Activated T-helper 1 cell treated with anti-CD3 and anti-CD28 coated beads, Interleukin-2, amount 50 U/mL, for 16 hours (primary cell): ENCODE results near the gene TRAF5.
"Not testable (repeated sequence)": the region's sequence is repeated elsewhere in the genome, so short reads cannot be mapped to it uniquely, and the experiment has no call there.

Experiments used
- DNase-seq, 2 donors: peaks; one replicate each; pipeline ENCODE4 v3.0.0-alpha.2; 2020; ENCODE audit warnings: low read depth in 1 of 2, low spot score in 1 of 2

TRAF5 gene

GRCh38 chr1:211377539-211378450, 51.2 kb downstream of the TRAF5 start:
- DNase-seq: no peak

- no peak for DNase-seq
Observed at GRCh38 chr1:211378844-211379243, 52.2 kb downstream of the TRAF5 start.

GRCh38 chr1:211379446-211379845, 52.8 kb downstream of the TRAF5 start:
- DNase-seq: no peak

- DNase-seq: no peak
Observed at GRCh38 chr1:211381481-211382181, 55.0 kb downstream of the TRAF5 start.

GRCh38 chr1:211382182-211382713, 55.6 kb downstream of the TRAF5 start:
- DNase-seq: no peak

GRCh38 chr1:211382714-211383480, 56.3 kb downstream of the TRAF5 start:
- peak; percentile 60 to 63 for DNase-seq

- no peak for DNase-seq
Observed at GRCh38 chr1:211384524-211384923, 57.9 kb downstream of the TRAF5 start.

GRCh38 chr1:211386921-211387320, 60.3 kb downstream of the TRAF5 start:
- DNase-seq: no peak

- not testable (repeated sequence) for DNase-seq
Observed at GRCh38 chr1:211390829-211391228, 64.2 kb downstream of the TRAF5 start.

GRCh38 chr1:211393203-211393602, 66.6 kb downstream of the TRAF5 start:
- DNase-seq: no peak

- DNase-seq: not testable (repeated sequence)
Observed at GRCh38 chr1:211398266-211398930, 71.8 kb downstream of the TRAF5 start.

- not testable (repeated sequence) for DNase-seq
Observed at GRCh38 chr1:211399851-211400393, 73.3 kb downstream of the TRAF5 start.

GRCh38 chr1:211401751-211402150, 75.1 kb downstream of the TRAF5 start:
- DNase-seq: not testable (repeated sequence)

- not testable (repeated sequence) for DNase-seq
Observed at GRCh38 chr1:211406086-211406485, 79.5 kb downstream of the TRAF5 start.

- not testable (repeated sequence) for DNase-seq
Observed at GRCh38 chr1:211407749-211408148, 81.1 kb downstream of the TRAF5 start.

- DNase-seq: no peak
Observed at GRCh38 chr1:211411639-211412038, 85.0 kb downstream of the TRAF5 start.

- no peak for DNase-seq
Observed at GRCh38 chr1:211415700-211416099, 89.1 kb downstream of the TRAF5 start.

GRCh38 chr1:211416246-211416627, 89.6 kb downstream of the TRAF5 start:
- peak in 1 of 2 donors; percentile 1 for DNase-seq

GRCh38 chr1:211416628-211417323, 90.1 kb downstream of the TRAF5 start:
- peak in 1 of 2 donors; percentile 24 for DNase-seq

- DNase-seq: no peak
Observed at GRCh38 chr1:211420389-211420788, 93.8 kb downstream of the TRAF5 start.
